ENCODE results near the gene CLASRP. TPM values are rescaled to one million over a fixed set of nuclear protein-coding genes. Genes with fewer than 3 reads are reported as not detected.

The CLASRP gene
- total RNA-seq, 1 donor from 2014 or later: 58.1 TPM

DNA sequence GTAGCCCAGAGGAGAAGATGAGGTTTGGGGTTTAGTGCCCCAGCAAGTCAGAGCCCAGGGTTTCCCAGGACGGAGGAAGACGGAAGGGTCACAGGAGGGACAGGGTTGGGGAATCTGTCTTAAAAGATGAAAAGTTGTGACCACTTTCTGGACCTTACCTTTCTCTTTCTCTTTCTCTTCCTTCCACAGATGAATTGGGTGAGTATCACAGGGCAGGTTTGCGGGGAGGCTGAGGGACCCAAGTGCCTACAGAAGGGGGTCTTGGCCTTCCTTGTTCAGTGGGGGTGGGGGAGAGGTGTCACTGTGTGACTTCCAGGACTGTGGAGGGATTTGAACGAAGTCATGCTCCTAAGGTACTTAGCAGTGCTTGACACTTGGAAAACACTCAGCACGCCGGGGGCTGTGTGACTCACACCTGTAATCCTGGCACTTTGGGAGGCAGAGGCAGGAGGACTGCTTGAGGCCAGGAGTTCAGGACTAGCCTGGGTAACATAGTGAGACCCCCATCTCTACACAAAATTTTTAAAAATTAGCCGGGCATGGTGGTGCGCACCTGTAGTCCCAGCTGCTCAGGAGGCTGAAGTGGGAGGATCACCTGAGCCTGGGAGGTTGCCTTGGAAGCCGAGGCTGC, 29.1 kb upstream of the CLASRP start:
- TF ChIP-seq, protein P1, sequence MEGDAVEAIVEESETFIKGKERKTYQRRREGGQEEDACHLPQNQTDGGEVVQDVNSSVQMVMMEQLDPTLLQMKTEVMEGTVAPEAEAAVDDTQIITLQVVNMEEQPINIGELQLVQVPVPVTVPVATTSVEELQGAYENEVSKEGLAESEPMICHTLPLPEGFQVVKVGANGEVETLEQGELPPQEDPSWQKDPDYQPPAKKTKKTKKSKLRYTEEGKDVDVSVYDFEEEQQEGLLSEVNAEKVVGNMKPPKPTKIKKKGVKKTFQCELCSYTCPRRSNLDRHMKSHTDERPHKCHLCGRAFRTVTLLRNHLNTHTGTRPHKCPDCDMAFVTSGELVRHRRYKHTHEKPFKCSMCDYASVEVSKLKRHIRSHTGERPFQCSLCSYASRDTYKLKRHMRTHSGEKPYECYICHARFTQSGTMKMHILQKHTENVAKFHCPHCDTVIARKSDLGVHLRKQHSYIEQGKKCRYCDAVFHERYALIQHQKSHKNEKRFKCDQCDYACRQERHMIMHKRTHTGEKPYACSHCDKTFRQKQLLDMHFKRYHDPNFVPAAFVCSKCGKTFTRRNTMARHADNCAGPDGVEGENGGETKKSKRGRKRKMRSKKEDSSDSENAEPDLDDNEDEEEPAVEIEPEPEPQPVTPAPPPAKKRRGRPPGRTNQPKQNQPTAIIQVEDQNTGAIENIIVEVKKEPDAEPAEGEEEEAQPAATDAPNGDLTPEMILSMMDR (conservative IDR thresholded peaks at IDR 0.05; ENCODE audit: low read depth, low read length): no peak

DNA sequence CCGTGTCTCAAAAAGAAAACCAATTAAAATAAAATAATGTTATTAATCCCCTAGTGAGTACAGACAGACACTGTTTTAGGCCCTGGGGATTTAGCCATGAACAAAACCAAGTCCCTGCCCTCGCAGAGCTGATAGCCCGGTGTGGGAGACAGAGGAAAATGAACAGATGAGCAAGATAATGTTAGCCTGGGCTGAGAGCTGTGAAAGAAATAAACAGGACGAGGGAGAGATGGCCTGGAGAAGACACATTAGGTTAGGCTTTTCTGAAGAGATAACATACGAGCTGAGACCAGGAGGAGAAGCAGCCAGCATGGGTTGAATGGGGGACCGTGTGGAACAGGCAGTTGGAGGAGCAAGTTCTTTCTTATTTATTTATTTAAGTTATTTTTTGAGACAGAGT, 28.5 kb upstream of the CLASRP start:
- TF ChIP-seq, protein P1 (conservative IDR thresholded peaks at IDR 0.05; ENCODE audit: low read depth, low read length): no peak
- DNase-seq (ENCODE audit: low read depth): no peak
- H3K4me3 ChIP-seq (ENCODE audit: low read depth, low read length): no peak overlapping the region

More for the DNA sequence above, 29.1 kb upstream of the CLASRP start:
- no peak for DNase-seq (ENCODE audit: low read depth)
- no peak overlapping the region for H3K4me3 ChIP-seq (ENCODE audit: low read depth, low read length)

DNA sequence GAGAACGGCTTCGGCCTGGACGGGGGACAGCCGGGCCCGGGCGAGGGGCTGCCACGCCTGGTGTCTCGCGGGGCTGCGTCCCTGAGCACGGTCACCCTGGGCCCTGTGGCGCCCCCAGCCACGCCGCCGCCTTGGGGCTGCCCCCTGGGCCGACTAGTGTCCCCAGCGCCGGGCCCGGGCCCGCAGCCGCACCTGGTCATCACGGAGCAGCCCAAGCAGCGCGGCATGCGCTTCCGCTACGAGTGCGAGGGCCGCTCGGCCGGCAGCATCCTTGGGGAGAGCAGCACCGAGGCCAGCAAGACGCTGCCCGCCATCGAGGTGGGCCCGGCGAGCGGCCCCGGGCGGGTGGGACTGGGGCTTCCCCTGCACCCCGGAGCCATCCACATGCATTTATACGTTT, 26.9 kb upstream of the CLASRP start:
- TF ChIP-seq, protein P1 (conservative IDR thresholded peaks at IDR 0.05; ENCODE audit: low read depth, low read length): no peak
- no peak for DNase-seq (ENCODE audit: low read depth)

DNA sequence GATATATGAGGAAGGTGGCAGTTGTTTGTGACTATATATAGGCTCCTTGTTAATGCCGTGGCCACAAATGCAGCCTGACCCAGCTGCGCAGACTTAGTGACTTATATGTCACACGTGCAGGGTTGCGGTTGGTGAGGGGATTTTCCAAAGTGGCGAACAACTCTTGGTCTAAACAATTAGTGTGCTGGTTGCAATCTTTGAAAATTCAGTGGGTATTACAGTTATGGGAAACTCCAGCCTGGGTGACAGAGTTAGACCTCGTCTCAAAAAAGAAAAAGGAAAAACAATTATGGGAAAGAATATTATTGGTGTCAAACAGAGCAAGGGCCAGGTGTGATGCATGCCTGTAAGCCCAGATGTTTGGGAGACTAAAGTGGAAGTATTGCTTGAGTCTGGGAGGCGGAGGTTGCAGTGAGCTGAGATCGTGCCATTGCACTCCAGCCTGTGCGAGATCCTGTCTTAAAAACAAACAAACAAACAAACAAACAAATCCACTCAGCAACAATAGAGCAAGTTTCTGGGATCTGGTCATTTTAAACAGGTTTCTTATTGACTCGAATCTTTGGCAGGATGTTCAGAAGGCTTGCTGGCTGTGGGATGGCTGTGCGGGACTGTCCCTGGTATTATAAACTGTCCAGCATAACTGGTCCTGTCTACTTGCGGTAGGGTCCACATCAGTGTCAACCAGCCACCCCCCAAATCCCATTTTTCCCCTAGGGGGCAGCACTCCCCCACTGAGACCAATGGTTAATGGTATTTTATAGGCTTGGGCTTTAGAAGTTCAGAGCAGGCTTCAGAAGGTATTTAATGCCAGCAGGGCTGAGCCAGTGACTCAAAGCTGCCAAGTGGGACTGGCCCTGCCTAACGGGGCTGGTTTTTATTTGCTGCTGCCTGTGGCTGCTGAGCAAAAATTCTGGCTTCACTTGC, 22.2 kb upstream of the CLASRP start:
- H3K4me3 ChIP-seq (ENCODE audit: low read depth, low read length): no peak overlapping the region
- TF ChIP-seq, protein P1 (conservative IDR thresholded peaks at IDR 0.05; ENCODE audit: low read depth, low read length): peak; percentile 80
- no peak for DNase-seq (ENCODE audit: low read depth)

More for the DNA sequence above, 26.9 kb upstream of the CLASRP start:
- no peak overlapping the region for H3K4me3 ChIP-seq (ENCODE audit: low read depth, low read length)

DNA sequence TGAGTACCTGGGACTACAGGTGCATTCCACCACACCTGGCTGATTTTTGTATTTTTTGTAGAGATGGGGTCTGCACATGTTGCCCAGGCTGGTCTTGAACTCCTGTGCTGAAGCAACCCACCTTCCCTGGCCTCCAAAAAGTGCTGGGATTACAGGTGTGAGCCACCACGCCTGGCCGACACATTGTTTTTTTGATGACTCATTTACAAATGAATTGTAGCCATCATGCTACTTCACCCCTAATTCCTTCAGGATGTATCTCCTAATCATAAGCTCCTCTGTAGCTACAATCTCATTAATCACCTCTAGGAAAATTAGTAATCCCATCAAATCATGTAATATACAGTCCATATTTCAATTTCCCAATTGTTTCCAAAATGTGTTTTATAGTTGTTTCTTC, 19.7 kb upstream of the CLASRP start:
- no peak for DNase-seq (ENCODE audit: low read depth)
- TF ChIP-seq, protein P1 (conservative IDR thresholded peaks at IDR 0.05; ENCODE audit: low read depth, low read length): no peak
- H3K4me3 ChIP-seq (ENCODE audit: low read depth, low read length): no peak overlapping the region

DNA sequence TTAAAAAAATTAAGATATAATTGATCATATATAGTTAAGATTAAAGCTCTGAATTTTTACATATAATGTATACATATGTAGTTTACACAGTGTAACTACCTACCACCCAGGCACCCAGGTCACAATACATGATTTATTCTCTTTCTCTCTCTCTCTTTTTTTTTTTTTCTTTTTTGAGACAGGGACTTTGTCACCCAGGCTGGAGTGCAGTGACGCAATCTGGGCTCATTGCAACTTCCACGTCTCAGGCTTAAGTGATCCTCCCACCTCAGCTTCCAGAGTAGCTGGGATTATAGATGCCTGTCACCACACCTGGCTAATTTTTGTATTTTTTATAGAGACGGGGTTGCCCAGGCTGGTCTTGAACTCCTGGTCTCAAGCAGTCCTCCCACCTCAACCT, 18.8 kb upstream of the CLASRP start:
- TF ChIP-seq, protein P1 (conservative IDR thresholded peaks at IDR 0.05; ENCODE audit: low read depth, low read length): no peak
- H3K4me3 ChIP-seq (ENCODE audit: low read depth, low read length): no peak overlapping the region
- no peak for DNase-seq (ENCODE audit: low read depth)

Measured in epithelial cell of proximal tubule (primary cell).